ENCODE data around the gene WDR37. TPM values are rescaled to one million over a fixed set of nuclear protein-coding genes. Genes with fewer than 3 reads are reported as not detected.
"Not testable (repeated sequence)": the region's sequence is repeated elsewhere in the genome, so short reads cannot be mapped to it uniquely, and the experiment has no call there.

WDR37 gene
- total RNA-seq, 2 donors from 2014 or later, result 23.8 to 31.3 TPM

DNA sequence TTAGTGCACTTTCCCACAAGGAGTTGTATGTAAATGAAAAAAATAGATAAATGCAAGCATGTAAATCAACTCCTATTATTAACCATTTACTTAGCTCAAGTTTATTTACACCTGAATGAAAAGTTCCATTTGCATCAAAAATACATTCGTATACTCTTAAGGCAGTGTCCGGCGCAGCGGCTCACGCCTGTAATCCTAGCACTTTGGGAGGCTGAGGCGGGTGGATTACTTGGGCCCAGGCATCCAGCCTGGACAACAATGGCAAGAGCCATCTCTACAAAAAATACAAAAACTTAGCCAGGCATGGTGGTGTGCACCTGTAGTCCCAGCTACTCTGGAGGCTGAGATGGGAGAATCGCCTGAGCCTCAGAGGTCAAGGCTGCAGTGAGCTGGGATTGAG is 26.3 kb upstream of the WDR37 start:
- ATAC-seq (replicated peaks), result no peak
- H3K27me3 Mint-ChIP-seq, result no peaks in the 10 kb centered on the region
- no peaks in the 10 kb centered on the region for H3K9me3 Mint-ChIP-seq
- H3K36me3 Mint-ChIP-seq (ENCODE audit: low read depth), result no peaks in the 10 kb centered on the region
- H3K4me3 Mint-ChIP-seq, result no peak overlapping the region
- H3K27ac Mint-ChIP-seq, result no peak overlapping the region
- no peaks in the 10 kb centered on the region for H3K4me1 Mint-ChIP-seq

- no peak overlapping the region for H3K27ac Mint-ChIP-seq
- H3K9me3 Mint-ChIP-seq, result no peaks in the 10 kb centered on the region
- H3K4me1 Mint-ChIP-seq, result no peaks in the 10 kb centered on the region
- no peak overlapping the region for H3K4me3 Mint-ChIP-seq
- peaks cover 24% of the 10 kb centered on the region for H3K36me3 Mint-ChIP-seq (ENCODE audit: low read depth)
- no peaks in the 10 kb centered on the region for H3K27me3 Mint-ChIP-seq
- no peak for ATAC-seq (replicated peaks)
Observed at GRCh38 chr10:1033601-1034000, 22.6 kb upstream of the WDR37 start.

DNA sequence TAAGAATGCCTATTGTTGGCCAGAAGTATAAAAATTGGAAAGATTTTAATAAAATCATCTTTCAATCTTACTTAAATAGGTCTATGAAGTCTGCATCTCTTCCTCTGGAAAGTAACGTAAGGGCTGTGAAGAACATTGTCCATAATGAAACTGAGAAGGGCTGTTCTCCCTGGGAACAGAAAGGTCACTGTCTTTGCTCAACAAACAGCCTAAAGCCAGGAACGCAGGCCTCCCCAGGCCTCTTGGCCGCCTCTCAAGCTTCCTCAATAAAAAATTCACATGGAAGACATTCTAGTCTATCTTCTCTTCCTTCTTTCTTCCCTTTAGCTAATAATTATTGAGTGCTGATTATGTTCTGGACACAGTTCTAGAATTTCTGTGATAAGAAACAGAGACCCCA is 21.4 kb upstream of the WDR37 start:
- no peak overlapping the region for H3K27ac Mint-ChIP-seq
- peaks cover 31% of the 10 kb centered on the region for H3K36me3 Mint-ChIP-seq (ENCODE audit: low read depth)
- no peaks in the 10 kb centered on the region for H3K27me3 Mint-ChIP-seq
- no peak for ATAC-seq (replicated peaks)
- H3K9me3 Mint-ChIP-seq, result no peaks in the 10 kb centered on the region
- H3K4me1 Mint-ChIP-seq, result no peaks in the 10 kb centered on the region
- H3K4me3 Mint-ChIP-seq, result no peak overlapping the region

DNA sequence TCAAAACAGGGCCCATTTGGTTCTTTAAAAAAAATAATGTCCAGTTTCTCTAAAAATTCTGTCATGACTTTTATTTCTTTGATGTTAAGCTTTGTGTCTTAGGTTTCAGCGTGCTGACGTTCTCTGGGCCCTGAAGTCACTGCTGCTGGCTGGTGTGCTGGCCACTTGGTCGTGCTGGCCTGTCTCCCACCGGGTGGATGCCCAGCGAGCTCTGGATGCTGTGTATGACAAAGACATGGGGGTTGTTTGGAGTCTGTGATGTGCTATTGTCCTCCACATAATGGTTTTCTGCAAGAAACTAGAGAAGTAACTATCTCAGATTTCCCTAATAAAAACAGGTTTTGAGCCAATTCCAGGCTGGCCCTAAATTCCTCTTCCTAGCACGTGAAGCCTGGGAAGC is 21.0 kb upstream of the WDR37 start:
- no peaks in the 10 kb centered on the region for H3K27me3 Mint-ChIP-seq
- no peak overlapping the region for H3K4me3 Mint-ChIP-seq

GRCh38 chr10:1036341-1036791 is 19.8 kb upstream of the WDR37 start:
- Mint-ChIP-seq H3K36me3 (ENCODE audit: low read depth) (peaks cover 47% of the 10 kb centered on the region), H3K9me3 (no peaks in the 10 kb centered on the region), H3K27ac (peak overlapping the region; percentile 64), H3K27me3 (no peaks in the 10 kb centered on the region), H3K4me1 (no peaks in the 10 kb centered on the region), H3K4me3 (peak overlapping the region; percentile 53)
- ATAC-seq (replicated peaks), result peak; percentile 99

More for the DNA sequence above, 21.0 kb upstream of the WDR37 start:
- no peak for ATAC-seq (replicated peaks)
- Mint-ChIP-seq H3K27ac (no peak overlapping the region), H3K4me1 (no peaks in the 10 kb centered on the region), H3K9me3 (no peaks in the 10 kb centered on the region), H3K36me3 (ENCODE audit: low read depth) (peaks cover 36% of the 10 kb centered on the region)

GRCh38 chr10:1037098-1037497 is 19.1 kb upstream of the WDR37 start:
- Mint-ChIP-seq H3K9me3 (no peaks in the 10 kb centered on the region), H3K27ac (peak overlapping the region; percentile 64), H3K4me3 (peak overlapping the region; percentile 53), H3K36me3 (ENCODE audit: low read depth) (peaks cover 55% of the 10 kb centered on the region), H3K27me3 (no peaks in the 10 kb centered on the region), H3K4me1 (no peaks in the 10 kb centered on the region)
- no peak for ATAC-seq (replicated peaks)

DNA sequence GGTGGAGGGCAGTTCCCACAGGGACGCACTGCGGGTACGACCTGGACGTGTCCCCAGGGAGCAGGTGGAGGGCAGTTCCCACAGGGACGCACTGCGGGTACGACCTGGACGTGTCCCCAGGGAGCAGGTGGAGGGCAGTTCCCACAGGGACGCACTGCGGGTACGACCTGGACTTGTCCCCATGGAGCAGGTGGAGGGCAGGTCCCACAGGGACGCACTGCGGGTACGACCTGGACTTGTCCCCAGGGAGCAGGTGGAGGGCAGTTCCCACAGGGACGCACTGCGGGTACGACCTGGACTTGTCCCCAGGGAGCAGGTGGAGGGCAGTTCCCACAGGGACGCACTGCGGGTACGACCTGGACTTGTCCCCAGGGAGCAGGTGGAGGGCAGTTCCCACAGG is 17.4 kb upstream of the WDR37 start:
- H3K4me1 Mint-ChIP-seq; H3K9me3 Mint-ChIP-seq; H3K27me3 Mint-ChIP-seq; ATAC-seq (replicated peaks); H3K27ac Mint-ChIP-seq; H3K4me3 Mint-ChIP-seq: not testable (repeated sequence)
- H3K36me3 Mint-ChIP-seq (ENCODE audit: low read depth), result peaks cover 71% of the 10 kb centered on the region

GRCh38 chr10:1040133-1040532 is 16.1 kb upstream of the WDR37 start:
- H3K36me3 Mint-ChIP-seq (ENCODE audit: low read depth), result peaks cover 85% of the 10 kb centered on the region
- ATAC-seq (replicated peaks), result no peak
- H3K9me3 Mint-ChIP-seq, result no peaks in the 10 kb centered on the region
- peaks cover 19% of the 10 kb centered on the region for H3K4me1 Mint-ChIP-seq
- H3K27me3 Mint-ChIP-seq, result no peaks in the 10 kb centered on the region
- no peak overlapping the region for H3K27ac Mint-ChIP-seq
- no peak overlapping the region for H3K4me3 Mint-ChIP-seq

- Mint-ChIP-seq H3K4me3 (no peak overlapping the region), H3K27ac (no peak overlapping the region), H3K36me3 (ENCODE audit: low read depth) (peaks cover 92% of the 10 kb centered on the region), H3K9me3 (no peaks in the 10 kb centered on the region), H3K4me1 (peaks cover 26% of the 10 kb centered on the region), H3K27me3 (no peaks in the 10 kb centered on the region)
- ATAC-seq (replicated peaks), result no peak
Observed at GRCh38 chr10:1041514-1041913, 14.7 kb upstream of the WDR37 start.

- H3K4me3 Mint-ChIP-seq, result peak overlapping the region; percentile 81
- ATAC-seq (replicated peaks), result peak; percentile 43
- H3K27ac Mint-ChIP-seq, result peak overlapping the region; percentile 93
- H3K9me3 Mint-ChIP-seq, result no peaks in the 10 kb centered on the region
- H3K36me3 Mint-ChIP-seq (ENCODE audit: low read depth), result peaks cover 86% of the 10 kb centered on the region
- H3K27me3 Mint-ChIP-seq, result no peaks in the 10 kb centered on the region
- peaks cover 34% of the 10 kb centered on the region for H3K4me1 Mint-ChIP-seq
Observed at GRCh38 chr10:1043532-1043995, 12.6 kb upstream of the WDR37 start.

DNA sequence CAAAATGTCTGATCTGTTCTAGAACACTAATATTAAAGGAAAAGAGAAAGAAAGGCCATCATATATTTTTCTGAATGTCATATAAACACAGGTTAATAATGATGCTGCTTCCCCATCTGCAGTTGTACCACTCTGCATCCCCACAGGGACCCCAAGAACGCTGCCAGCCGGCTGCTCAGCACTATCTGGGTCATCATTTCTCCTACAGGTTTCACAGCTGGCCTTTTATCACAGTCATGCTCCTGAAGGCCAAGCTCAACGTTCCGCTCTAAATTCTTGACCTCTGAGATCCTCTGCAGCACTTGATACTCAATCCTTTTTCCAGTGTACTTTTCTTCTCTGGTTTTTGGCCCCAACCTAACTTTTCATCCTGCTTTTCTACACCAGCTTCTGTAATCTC is 12.0 kb upstream of the WDR37 start:
- Mint-ChIP-seq H3K36me3 (ENCODE audit: low read depth) (peaks cover 91% of the 10 kb centered on the region), H3K27me3 (no peaks in the 10 kb centered on the region), H3K4me3 (peak overlapping the region; percentile 81), H3K27ac (peak overlapping the region; percentile 93), H3K9me3 (no peaks in the 10 kb centered on the region), H3K4me1 (peaks cover 34% of the 10 kb centered on the region)
- ATAC-seq (replicated peaks), result no peak

- H3K4me1 Mint-ChIP-seq, result peaks cover 34% of the 10 kb centered on the region
Observed at GRCh38 chr10:1044964-1045363, 11.2 kb upstream of the WDR37 start.

DNA sequence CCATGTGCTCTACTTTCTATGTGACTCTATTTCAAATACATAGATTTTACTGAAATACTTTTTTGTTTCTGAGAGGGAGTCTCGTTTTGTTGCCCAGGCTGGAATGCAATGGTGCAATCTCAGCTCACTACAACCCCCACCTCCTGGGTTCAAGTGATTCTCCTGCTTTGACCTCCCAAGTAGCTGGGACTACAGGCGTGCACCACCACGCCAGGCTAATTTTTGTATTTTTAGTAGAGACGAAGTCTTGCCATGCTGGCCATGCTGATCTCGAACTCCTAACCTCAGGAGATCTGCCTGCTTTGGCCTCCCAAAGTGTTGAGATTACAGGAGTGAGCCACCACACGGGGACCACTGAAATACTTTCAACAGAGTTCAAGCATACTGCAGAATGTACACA is 10.8 kb upstream of the WDR37 start:
- Mint-ChIP-seq H3K4me3 (peak overlapping the region; percentile 81), H3K9me3 (no peaks in the 10 kb centered on the region), H3K27ac (peak overlapping the region; percentile 93), H3K4me1 (peaks cover 34% of the 10 kb centered on the region), H3K27me3 (no peaks in the 10 kb centered on the region), H3K36me3 (ENCODE audit: low read depth) (peaks cover 89% of the 10 kb centered on the region)
- no peak for ATAC-seq (replicated peaks)

More at GRCh38 chr10:1044964-1045363, 11.2 kb upstream of the WDR37 start:
- no peaks in the 10 kb centered on the region for H3K9me3 Mint-ChIP-seq
- peak overlapping the region; percentile 81 for H3K4me3 Mint-ChIP-seq
- H3K27me3 Mint-ChIP-seq, result no peaks in the 10 kb centered on the region
- peak overlapping the region; percentile 93 for H3K27ac Mint-ChIP-seq
- no peak for ATAC-seq (replicated peaks)
- H3K36me3 Mint-ChIP-seq (ENCODE audit: low read depth), result peaks cover 89% of the 10 kb centered on the region

GRCh38 chr10:1047937-1048336 is 8.2 kb upstream of the WDR37 start:
- H3K9me3 Mint-ChIP-seq, result no peaks in the 10 kb centered on the region
- peak overlapping the region; percentile 99 for H3K27ac Mint-ChIP-seq
- H3K4me1 Mint-ChIP-seq, result peaks cover 40% of the 10 kb centered on the region
- no peaks in the 10 kb centered on the region for H3K27me3 Mint-ChIP-seq
- ATAC-seq (replicated peaks), result no peak
- H3K4me3 Mint-ChIP-seq, result peak overlapping the region; percentile 97
- H3K36me3 Mint-ChIP-seq (ENCODE audit: low read depth), result peaks cover 89% of the 10 kb centered on the region

- H3K36me3 Mint-ChIP-seq (ENCODE audit: low read depth), result peaks cover 89% of the 10 kb centered on the region
- no peaks in the 10 kb centered on the region for H3K27me3 Mint-ChIP-seq
- no peaks in the 10 kb centered on the region for H3K9me3 Mint-ChIP-seq
- peak overlapping the region; percentile 97 for H3K4me3 Mint-ChIP-seq
- ATAC-seq (replicated peaks), result peak; percentile 21
- peaks cover 39% of the 10 kb centered on the region for H3K4me1 Mint-ChIP-seq
- peak overlapping the region; percentile 99 for H3K27ac Mint-ChIP-seq
Observed at GRCh38 chr10:1048349-1048731, 7.8 kb upstream of the WDR37 start.

Data from activated T-helper 17 cell treated with anti-CD3 and anti-CD28 coated beads, Interleukin-2, amount 50 U/mL, for 72 hours (primary cell).